Lower leg skin (tissue), 4 donors: ENCODE results near the gene ACCSL. TPM values are rescaled to one million over a fixed set of nuclear protein-coding genes. Genes with fewer than 3 reads are reported as not detected.

Source experiments
- DNase-seq, 2 donors: peaks; one replicate each; pipeline ENCODE4 v3.0.0-alpha.2; 2019; ENCODE audit warnings: low spot score in 2 of 2
- H3K4me3 ChIP-seq: fragments of 200-600 bp; sonication (generic); 2 replicates; pipeline ENCODE4 v1.5.1; 2017; ENCODE audit warnings: mild to moderate bottlenecking, low read depth; ENCODE audit not compliant: poor library complexity, severe bottlenecking
- CTCF ChIP-seq, 3 donors: fragments of 450-650 bp; IDR thresholded peaks; one replicate each; pipeline ENCODE4 v1.5.1; 2016; ENCODE audit warnings: antibody characterized with exemption in 3 of 3, mild to moderate bottlenecking in 3 of 3, moderate library complexity in 2 of 3
- POLR2A ChIP-seq, 2 donors: fragments of 450-650 bp; IDR thresholded peaks; one replicate each; pipeline ENCODE4 v1.6.1; 2016 to 2017; ENCODE audit warnings: antibody characterized with exemption in 2 of 2, mild to moderate bottlenecking in 1 of 2, moderate library complexity in 1 of 2
- WGBS, 2 donors: methylation state at CpG; one replicate each; pipeline ENCODE4 v1.1.5; 2018; 5-methylcytosine and 5-hydroxymethylcytosine counted together
- intact Hi-C: fragments of 100-400 bp; cut with DNase I; formaldehyde crosslinking; loops from one replicate; pipeline ENCODE4 v1.15.0; 2023; ENCODE audit warnings: low total_unique reads
- total RNA-seq, 4 donors: library from RNA; depleted of rRNA; stranded (reverse); fragments of >200 nt; gene quantifications; one replicate each; pipeline ENCODE4 v1.1.0, GENCODE V29; 2016

The ACCSL gene
- total RNA-seq, 4 donors from 2014 or later: 0.13 TPM; not detected in 3

GRCh38 chr11:44008088-44008501, 39.7 kb upstream of the ACCSL start:
- WGBS, 2 donors: 90 to 93% methylated on average over 5 of the region's 5 CpGs
- TF ChIP-seq CTCF (IDR thresholded peaks at IDR 0.05) (no peak), POLR2A (IDR thresholded peaks at IDR 0.05) (no peak)

GRCh38 chr11:44008698-44009097, 39.1 kb upstream of the ACCSL start:
- intact Hi-C loops: no loop called here
- no peak overlapping the region for H3K4me3 ChIP-seq
- WGBS, 2 donors: 92 to 97% methylated on average over 3 of the region's 3 CpGs
- TF ChIP-seq CTCF (IDR thresholded peaks at IDR 0.05) (no peak), POLR2A (IDR thresholded peaks at IDR 0.05) (no peak)
- DNase-seq: peak in 1 of 2 donors; percentile 45

More at GRCh38 chr11:44008088-44008501, 39.7 kb upstream of the ACCSL start:
- intact Hi-C loops: no loop called here
- H3K4me3 ChIP-seq: no peak overlapping the region
- DNase-seq: peak in 1 of 2 donors; percentile 45

- no peak for TF ChIP-seq CTCF (IDR thresholded peaks at IDR 0.05)
- no peak for TF ChIP-seq POLR2A (IDR thresholded peaks at IDR 0.05)
- 74 to 78% methylated on average over 4 of the region's 4 CpGs for WGBS, 2 donors
- peak in 1 of 2 donors; percentile 32 for DNase-seq
Observed at GRCh38 chr11:44010789-44011251, 37.0 kb upstream of the ACCSL start.

GRCh38 chr11:44011797-44012196, 36.0 kb upstream of the ACCSL start:
- H3K4me3 ChIP-seq: no peak overlapping the region
- 74 to 90% methylated on average over 1 of the region's 1 CpG for WGBS, 2 donors
- no peak for TF ChIP-seq POLR2A (IDR thresholded peaks at IDR 0.05)
- no peak for TF ChIP-seq CTCF (IDR thresholded peaks at IDR 0.05)
- intact Hi-C loops: no loop called here
- DNase-seq: peak in 1 of 2 donors; percentile 7

More at GRCh38 chr11:44010789-44011251, 37.0 kb upstream of the ACCSL start:
- intact Hi-C loops: no loop called here
- no peak overlapping the region for H3K4me3 ChIP-seq

- no peak for TF ChIP-seq CTCF (IDR thresholded peaks at IDR 0.05)
- TF ChIP-seq POLR2A (IDR thresholded peaks at IDR 0.05): no peak
- peak in 1 of 2 donors; percentile 10 for DNase-seq
- no peak overlapping the region for H3K4me3 ChIP-seq
- intact Hi-C loops: no loop called here
- WGBS, 2 donors: 72 to 75% methylated on average over 8 of the region's 8 CpGs
Observed at GRCh38 chr11:44014968-44015623, 32.7 kb upstream of the ACCSL start.
